Measurements from ENCODE around the gene CERS3.

DNA sequence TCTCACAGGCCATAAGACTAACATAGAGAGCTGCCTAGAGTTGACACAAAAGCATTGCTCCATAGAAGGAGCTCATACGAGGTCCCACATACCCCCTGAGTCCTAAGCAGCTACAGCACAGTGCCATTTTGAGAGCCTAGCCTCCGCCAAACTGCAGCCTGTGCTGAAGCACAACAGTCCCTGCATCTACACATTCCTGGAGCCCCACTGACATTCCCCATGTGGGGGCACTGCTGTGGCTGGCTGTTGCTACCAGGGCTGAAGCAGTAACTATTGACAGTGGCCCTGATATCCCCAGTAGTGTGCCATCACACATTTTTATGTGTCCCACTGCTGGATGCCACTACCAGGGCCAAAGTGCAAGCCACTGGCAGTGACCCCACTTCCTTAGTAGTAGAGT, 80.3 kb downstream of the CERS3 start:
- TF ChIP-seq, protein P1, sequence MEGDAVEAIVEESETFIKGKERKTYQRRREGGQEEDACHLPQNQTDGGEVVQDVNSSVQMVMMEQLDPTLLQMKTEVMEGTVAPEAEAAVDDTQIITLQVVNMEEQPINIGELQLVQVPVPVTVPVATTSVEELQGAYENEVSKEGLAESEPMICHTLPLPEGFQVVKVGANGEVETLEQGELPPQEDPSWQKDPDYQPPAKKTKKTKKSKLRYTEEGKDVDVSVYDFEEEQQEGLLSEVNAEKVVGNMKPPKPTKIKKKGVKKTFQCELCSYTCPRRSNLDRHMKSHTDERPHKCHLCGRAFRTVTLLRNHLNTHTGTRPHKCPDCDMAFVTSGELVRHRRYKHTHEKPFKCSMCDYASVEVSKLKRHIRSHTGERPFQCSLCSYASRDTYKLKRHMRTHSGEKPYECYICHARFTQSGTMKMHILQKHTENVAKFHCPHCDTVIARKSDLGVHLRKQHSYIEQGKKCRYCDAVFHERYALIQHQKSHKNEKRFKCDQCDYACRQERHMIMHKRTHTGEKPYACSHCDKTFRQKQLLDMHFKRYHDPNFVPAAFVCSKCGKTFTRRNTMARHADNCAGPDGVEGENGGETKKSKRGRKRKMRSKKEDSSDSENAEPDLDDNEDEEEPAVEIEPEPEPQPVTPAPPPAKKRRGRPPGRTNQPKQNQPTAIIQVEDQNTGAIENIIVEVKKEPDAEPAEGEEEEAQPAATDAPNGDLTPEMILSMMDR (IDR thresholded peaks at IDR 0.05; ENCODE audit: low read depth, low read length, missing input control), result no peak
- TF ChIP-seq SP1 (IDR thresholded peaks at IDR 0.05) (no peak), FOXA1 (IDR thresholded peaks at IDR 0.05) (no peak), JUND (IDR thresholded peaks at IDR 0.05) (no peak), RAD21 (IDR thresholded peaks at IDR 0.05) (no peak), RXRA (IDR thresholded peaks at IDR 0.05) (no peak), EGR1 (IDR thresholded peaks at IDR 0.05; ENCODE audit: low read depth in 2 of 2) (no peak), TAF1 (conservative IDR thresholded peaks at IDR 0.05) (no peak), YY1 (IDR thresholded peaks at IDR 0.05) (no peak), GABPA (IDR thresholded peaks at IDR 0.05 in 1 of 2, conservative IDR thresholded peaks at IDR 0.05 in 1 of 2) (no peak), HNF4G (IDR thresholded peaks at IDR 0.05) (no peak)
- TF ChIP-seq, protein P2, sequence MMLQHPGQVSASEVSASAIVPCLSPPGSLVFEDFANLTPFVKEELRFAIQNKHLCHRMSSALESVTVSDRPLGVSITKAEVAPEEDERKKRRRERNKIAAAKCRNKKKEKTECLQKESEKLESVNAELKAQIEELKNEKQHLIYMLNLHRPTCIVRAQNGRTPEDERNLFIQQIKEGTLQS (IDR thresholded peaks at IDR 0.05), result no peak
- TF ChIP-seq, protein P3, sequence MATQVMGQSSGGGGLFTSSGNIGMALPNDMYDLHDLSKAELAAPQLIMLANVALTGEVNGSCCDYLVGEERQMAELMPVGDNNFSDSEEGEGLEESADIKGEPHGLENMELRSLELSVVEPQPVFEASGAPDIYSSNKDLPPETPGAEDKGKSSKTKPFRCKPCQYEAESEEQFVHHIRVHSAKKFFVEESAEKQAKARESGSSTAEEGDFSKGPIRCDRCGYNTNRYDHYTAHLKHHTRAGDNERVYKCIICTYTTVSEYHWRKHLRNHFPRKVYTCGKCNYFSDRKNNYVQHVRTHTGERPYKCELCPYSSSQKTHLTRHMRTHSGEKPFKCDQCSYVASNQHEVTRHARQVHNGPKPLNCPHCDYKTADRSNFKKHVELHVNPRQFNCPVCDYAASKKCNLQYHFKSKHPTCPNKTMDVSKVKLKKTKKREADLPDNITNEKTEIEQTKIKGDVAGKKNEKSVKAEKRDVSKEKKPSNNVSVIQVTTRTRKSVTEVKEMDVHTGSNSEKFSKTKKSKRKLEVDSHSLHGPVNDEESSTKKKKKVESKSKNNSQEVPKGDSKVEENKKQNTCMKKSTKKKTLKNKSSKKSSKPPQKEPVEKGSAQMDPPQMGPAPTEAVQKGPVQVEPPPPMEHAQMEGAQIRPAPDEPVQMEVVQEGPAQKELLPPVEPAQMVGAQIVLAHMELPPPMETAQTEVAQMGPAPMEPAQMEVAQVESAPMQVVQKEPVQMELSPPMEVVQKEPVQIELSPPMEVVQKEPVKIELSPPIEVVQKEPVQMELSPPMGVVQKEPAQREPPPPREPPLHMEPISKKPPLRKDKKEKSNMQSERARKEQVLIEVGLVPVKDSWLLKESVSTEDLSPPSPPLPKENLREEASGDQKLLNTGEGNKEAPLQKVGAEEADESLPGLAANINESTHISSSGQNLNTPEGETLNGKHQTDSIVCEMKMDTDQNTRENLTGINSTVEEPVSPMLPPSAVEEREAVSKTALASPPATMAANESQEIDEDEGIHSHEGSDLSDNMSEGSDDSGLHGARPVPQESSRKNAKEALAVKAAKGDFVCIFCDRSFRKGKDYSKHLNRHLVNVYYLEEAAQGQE (IDR thresholded peaks at IDR 0.05), result no peak
- TF ChIP-seq, protein P4, sequence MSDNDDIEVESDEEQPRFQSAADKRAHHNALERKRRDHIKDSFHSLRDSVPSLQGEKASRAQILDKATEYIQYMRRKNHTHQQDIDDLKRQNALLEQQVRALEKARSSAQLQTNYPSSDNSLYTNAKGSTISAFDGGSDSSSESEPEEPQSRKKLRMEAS (IDR thresholded peaks at IDR 0.05), result no peak

All from liver (tissue), 3 donors.